Left cardiac atrium (tissue), 4 donors: ENCODE results near the gene ALPL. TPM values are rescaled to one million over a fixed set of nuclear protein-coding genes. Genes with fewer than 3 reads are reported as not detected.
A peak's percentile ranks its signal among the peaks of the same experiment; 100 is the strongest.

Experiments
- ATAC-seq, 2 donors: fragments of 200-7000 bp; cut with Tn5 transposase; one replicate each; pipeline ENCODE4 v1.9.1; 2020; ENCODE audit warnings: mild to moderate bottlenecking in 2 of 2, moderate library complexity in 2 of 2
- DNase-seq: peaks from one replicate; pipeline ENCODE4 v3.0.0-alpha.2; 2020
- intact Hi-C, 2 donors: fragments of 100-400 bp; cut with DNase I; formaldehyde crosslinking; loops; one replicate each; pipeline versions ENCODE4 v1.14.1 to v1.15.1; 2022 to 2023
- total RNA-seq, 2 donors: library from RNA; stranded (reverse); fragmentation: NEBNext Ultra II Directional; extraction: Animal tissue kit (Norgen Biotek cat#: 25700); gene quantifications; one replicate each; pipeline ENCODE4 v1.2.1, GENCODE V29; 2021
- donor health status: DM: no; HTN: yes; CAD: no.
- donor health status: DM: no; HTN: yes; CAD: no; lungs with severe emphysema.
- donor health status: DM: yes; HTN: yes; CAD: no.
- donor health status: Dilated cardiomyopathy.

ALPL gene
- total RNA-seq, 2 donors from 2014 or later, result 14.7 to 38.5 TPM

GRCh38 chr1:21618561-21619374 is 109.5 kb downstream of the ALPL start:
- intact Hi-C loops, result no loop called here
- peak in 1 of 2 donors; percentile 6 for ATAC-seq

GRCh38 chr1:21619375-21619947 is 110.2 kb downstream of the ALPL start:
- DNase-seq, result no peak
- no peak for ATAC-seq
- intact Hi-C loops, result no loop called here

More at GRCh38 chr1:21618561-21619374, 109.5 kb downstream of the ALPL start:
- no peak for DNase-seq

- ATAC-seq (no peak), DNase-seq (no peak)
- intact Hi-C loops, result no loop called here
Measured at GRCh38 chr1:21620011-21620410, 110.8 kb downstream of the ALPL start.

GRCh38 chr1:21620496-21620895 is 111.3 kb downstream of the ALPL start:
- ATAC-seq (peak; percentile 34 to 66), DNase-seq (no peak)
- intact Hi-C loops, result no loop called here

- no peak for ATAC-seq
Measured at GRCh38 chr1:21621051-21621450, 111.8 kb downstream of the ALPL start.

GRCh38 chr1:21621761-21622436 is 112.7 kb downstream of the ALPL start:
- DNase-seq (no peak), ATAC-seq (peak in 1 of 2 donors; percentile 13)
- intact Hi-C loops, result no loop called here

More at GRCh38 chr1:21621051-21621450, 111.8 kb downstream of the ALPL start:
- DNase-seq, result no peak
- intact Hi-C loops, result no loop called here

- ATAC-seq, result peak; percentile 29 to 61
- peak; percentile 54 for DNase-seq
- intact Hi-C loops, result no loop called here
Measured at GRCh38 chr1:21622466-21623315, 113.5 kb downstream of the ALPL start.

GRCh38 chr1:21623410-21623961 is 114.3 kb downstream of the ALPL start:
- no peak for DNase-seq
- intact Hi-C loops, result no loop called here
- no peak for ATAC-seq

GRCh38 chr1:21624571-21625389 is 115.6 kb downstream of the ALPL start:
- intact Hi-C loops, result no loop called here
- no peak for DNase-seq
- ATAC-seq, result no peak

- DNase-seq (no peak), ATAC-seq (no peak)
- intact Hi-C loops, result no loop called here
Measured at GRCh38 chr1:21625390-21626190, 116.4 kb downstream of the ALPL start.

GRCh38 chr1:21626921-21627339 is 117.7 kb downstream of the ALPL start:
- no peak for ATAC-seq
- no peak for DNase-seq
- intact Hi-C loops, result no loop called here

Other genes starting within 250 kb of the ALPL start
- gene ECE1, start 219.0 kb upstream of the ALPL start, total RNA-seq, result 100 to 1,000 TPM in 1 of 2 donors, 10 to 100 TPM in 1; 66.2 to 138 TPM
- gene NBPF3, start 69.3 kb upstream of the ALPL start, total RNA-seq, result 1 to 10 TPM; 6.5 to 6.8 TPM
- 10 to 100 TPM; 10.5 to 16.4 TPM for gene RAP1GAP, start 159.9 kb downstream of the ALPL start, total RNA-seq